EH (cell line): ENCODE measurements around the gene LTA4H.

ENCODE experiments used
- DNase-seq: peaks from one replicate; pipeline ENCODE4 v3.0.0-alpha.2; 2015; ENCODE audit warnings: low read depth

LTA4H gene

GRCh38 chr12:96057986-96058553 lies 22.7 kb upstream of the LTA4H start:
- no peak for DNase-seq

DNA sequence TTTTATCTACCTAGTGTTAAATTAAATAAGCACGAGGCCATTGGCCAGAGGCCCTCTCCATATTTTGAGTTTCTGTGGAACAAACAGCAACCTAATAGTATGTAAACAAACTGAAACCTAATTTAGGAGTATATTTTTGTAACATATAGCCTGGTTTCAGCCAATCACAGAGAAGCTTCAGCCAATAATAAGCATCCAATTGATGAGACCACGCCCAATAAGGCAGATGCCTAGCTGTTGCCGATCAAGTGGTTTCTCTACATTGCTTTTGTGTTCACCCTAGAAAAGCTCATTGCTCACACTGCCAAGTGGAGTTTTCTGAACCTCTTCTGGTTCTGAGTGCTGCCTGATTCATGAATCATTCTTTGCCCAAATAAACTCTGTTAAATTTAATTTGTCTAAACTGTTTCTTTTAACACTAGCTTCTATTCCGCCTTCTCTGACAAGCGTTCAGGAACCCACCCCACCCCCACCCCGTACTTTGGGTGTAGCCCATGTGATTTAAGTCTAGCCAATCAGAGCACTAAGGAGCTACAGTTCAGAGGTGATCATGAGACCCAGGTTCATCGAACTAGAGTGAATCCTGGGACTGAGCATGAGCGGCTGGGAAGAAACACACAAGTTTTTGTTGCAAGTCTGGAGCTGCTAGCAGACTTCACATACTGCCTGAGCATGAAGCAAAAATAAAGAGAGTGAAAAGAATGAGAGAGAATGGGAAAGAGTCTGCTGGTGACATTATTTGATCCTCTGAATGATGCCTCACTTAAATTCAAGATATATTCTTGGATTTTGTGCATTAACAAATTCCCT lies 21.5 kb upstream of the LTA4H start:
- DNase-seq = no peak

GRCh38 chr12:96054244-96054610 lies 18.8 kb upstream of the LTA4H start:
- DNase-seq = no peak

DNA sequence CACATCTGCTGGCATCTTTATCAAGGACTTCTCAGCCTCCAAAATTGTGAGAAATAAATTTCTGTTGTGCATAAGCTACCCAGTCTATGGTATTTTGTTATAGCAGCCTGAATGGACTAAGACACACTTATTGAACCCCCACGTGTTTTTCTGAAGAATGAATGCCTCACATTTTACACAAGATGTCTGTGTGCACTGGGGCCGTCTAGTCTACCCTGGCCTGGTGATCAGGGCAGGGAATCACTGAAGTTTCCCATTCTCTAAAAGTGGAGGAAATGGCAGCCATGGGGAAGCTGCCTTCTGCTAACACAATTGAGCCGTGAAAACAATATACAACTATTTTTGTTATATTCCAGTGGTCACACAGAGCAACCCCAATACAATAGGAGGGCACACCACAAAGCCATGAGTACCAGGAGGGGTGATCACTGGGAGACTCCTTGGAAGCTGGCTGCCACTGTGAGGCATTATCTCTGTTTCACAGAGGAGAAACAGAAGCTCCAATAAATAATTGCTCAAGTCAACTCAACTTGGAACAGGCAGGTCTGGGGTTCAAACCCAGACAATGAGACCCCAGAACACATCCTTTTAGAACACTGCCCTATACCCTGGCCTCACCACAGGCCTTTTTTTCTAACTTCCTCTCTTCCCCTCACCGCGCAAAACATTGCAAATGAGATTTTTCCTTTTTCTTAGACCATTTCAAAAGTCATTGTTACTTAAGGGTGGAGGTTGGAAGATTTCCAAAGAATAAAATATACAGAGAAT lies 18.3 kb upstream of the LTA4H start:
- DNase-seq = no peak

DNA sequence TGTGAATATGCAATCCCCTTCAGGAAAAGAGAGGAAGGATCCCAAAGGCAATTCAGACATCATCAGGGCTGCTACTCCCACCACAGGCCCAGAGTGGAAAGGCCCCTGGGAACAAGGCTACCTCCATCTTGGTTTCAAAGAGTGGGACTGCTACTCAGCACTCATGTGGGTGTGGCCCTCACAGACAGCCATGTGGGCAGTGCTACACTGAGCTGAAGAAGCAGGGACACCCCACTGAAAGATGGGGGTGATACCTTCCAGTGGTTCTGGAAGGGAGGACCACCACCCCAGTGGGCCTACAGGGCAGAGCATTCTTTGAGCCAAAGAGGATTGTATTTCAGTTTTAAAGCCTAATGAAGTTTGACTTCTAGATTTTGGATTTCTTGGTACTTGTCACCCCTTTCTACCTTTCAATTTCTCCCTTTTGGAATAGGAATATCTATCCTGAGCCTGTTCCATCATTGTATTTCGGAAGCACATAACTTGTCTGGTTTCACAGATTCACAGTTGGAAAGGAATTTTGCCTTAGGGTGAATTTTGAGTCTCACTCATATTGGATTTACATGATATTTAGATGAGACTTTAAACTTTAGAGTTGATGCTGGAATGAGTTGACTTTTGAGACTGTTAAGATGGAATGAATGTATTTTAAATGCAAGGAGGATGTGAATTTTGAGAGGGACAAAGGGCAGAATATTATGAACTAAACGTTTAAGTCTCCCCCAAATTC lies 16.5 kb upstream of the LTA4H start:
- DNase-seq = no peak

DNA sequence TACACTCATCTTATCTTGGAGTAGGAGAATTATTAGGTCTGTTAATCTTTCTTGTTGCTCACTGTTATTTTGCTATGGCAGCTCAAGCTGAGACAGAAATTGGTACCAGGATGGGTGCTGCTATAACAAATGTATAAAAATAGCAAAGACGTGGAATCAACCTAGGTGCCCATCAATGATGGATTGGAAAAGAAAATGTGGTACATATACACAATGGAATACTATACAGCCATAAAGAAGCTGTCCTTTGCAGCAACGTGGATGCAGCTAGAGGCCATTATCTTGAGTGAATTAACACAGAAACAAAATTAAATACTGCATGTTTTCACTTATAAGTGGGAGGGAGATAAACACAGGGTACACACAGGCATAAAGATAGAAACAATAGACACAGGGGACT lies 14.8 kb upstream of the LTA4H start:
- no peak for DNase-seq

DNA sequence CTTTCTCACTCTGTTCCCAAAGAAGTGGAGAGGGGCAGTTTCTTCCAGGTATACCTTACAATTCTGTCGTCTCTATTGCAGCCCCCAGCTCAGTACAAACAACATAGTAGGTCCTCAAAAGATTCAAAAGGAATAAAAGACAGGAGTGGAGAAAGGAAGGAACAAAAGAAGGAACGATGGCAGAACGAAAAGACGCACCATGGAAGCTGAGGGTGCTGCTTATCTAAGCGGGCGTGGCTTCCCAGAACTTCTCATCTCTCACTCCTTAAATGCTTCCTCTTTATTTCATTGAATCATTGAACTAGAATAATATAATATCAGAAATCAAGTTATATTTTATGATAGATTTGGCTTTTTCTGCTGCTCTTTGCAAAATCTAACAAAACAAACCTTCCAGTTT lies 13.7 kb upstream of the LTA4H start:
- no peak for DNase-seq

DNA sequence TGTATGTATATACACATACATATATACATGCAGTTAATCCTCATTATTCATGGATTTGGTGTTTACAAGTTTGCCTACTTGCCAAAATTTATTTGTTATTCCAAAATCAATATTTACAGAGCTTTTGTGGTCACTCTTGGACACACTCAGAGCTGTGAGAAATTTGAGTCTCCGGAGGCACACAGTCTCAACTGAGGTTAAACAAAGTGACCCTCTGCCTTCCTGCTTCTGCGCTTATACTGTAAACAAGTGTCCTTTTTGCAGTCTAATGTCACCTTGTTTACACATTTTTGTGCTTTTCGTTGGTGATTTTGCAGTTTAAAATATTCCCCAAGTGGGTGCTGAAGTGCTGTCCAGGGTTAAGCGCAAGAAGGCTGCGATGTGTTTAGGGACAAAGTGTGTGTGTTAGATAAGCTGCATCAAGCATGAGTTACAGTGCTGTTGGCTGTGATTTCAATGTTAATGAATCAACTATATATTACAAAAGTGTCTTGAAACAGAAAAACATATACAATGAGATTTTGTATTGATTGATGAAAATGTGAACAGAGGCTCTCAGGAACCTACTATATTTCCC lies 13.1 kb upstream of the LTA4H start:
- DNase-seq = no peak

GRCh38 chr12:96047229-96048211 lies 12.1 kb upstream of the LTA4H start:
- peak; percentile 32 for DNase-seq

- no peak for DNase-seq
Observed at GRCh38 chr12:96046543-96047228, 11.3 kb upstream of the LTA4H start.

DNA sequence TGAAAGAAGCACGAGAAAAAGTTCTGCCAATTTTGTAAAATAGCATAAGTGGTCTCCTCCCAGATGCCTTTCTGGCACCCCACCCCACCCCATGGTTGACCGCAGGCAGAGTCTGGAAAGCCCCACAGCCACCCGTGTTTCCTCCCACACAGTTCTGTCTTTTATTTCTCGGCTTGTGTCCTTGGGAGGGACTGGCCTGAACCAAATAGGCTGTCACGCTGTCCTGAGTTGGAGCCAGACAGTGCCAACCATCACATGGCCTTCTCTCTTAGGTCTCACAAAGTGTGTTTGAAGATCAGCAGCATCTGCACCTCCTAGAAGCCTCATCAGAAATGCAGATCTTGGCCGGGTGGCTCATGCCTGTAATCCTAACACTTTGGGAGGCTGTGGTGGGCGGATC lies 10.2 kb upstream of the LTA4H start:
- DNase-seq = no peak

DNA sequence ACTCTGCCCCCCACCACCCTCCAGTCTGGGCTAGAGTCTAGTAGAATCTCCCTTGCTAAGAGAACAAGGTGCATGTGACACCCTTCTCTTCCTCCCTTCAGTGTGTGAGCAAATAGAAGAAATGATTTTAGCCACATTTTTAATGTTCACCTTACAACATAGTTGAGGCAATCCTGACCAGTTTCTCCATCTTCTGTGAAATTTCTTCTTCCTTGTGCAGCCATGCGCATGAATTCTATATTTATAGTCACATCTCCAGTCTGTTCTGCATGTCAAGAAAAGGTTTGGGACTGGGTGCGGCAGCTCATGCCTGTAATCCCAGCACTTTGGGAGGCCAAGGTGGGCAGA lies 9.5 kb upstream of the LTA4H start:
- no peak for DNase-seq

- peak; percentile 60 for DNase-seq
Observed at GRCh38 chr12:96044017-96044942, 8.9 kb upstream of the LTA4H start.

- DNase-seq = no peak
Observed at GRCh38 chr12:96041181-96041580, 5.8 kb upstream of the LTA4H start.

- peak; percentile 11 for DNase-seq
Observed at GRCh38 chr12:96040305-96041133, 5.1 kb upstream of the LTA4H start.

DNA sequence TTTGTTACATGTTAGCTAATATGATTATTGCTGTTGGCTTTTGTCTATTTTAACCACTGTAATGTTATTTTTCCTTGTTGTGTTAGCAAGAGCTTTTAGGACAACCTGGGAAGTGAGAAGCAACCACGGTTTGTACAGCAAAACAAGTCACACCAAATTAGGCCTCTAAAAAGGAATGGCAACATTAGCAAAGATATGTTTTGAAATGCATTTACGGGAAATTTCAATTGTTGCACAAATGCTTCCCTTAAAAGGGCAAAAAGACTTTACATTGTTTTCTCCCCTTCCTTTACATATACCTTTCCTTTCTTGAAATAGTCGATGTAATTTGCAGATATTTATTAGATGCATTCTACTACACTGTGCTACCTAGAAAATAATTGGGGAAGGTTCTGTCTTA lies 4.1 kb upstream of the LTA4H start:
- no peak for DNase-seq

GRCh38 chr12:96036765-96037455 lies 1.5 kb upstream of the LTA4H start:
- peak; percentile 33 for DNase-seq
